Erythroblast (primary cell): ENCODE results near the gene TP53BP2.

Source experiments
- GATA1 ChIP-seq: IDR thresholded peaks from 2 replicates; pipeline ENCODE4 v1.6.1; 2011; ENCODE audit warnings: low read depth, mild to moderate bottlenecking, control low read depth, low read length, moderate library complexity
- POLR2A ChIP-seq: IDR thresholded peaks from 2 replicates; pipeline ENCODE4 v1.6.1; 2011; ENCODE audit warnings: mild to moderate bottlenecking, low read length

DNA sequence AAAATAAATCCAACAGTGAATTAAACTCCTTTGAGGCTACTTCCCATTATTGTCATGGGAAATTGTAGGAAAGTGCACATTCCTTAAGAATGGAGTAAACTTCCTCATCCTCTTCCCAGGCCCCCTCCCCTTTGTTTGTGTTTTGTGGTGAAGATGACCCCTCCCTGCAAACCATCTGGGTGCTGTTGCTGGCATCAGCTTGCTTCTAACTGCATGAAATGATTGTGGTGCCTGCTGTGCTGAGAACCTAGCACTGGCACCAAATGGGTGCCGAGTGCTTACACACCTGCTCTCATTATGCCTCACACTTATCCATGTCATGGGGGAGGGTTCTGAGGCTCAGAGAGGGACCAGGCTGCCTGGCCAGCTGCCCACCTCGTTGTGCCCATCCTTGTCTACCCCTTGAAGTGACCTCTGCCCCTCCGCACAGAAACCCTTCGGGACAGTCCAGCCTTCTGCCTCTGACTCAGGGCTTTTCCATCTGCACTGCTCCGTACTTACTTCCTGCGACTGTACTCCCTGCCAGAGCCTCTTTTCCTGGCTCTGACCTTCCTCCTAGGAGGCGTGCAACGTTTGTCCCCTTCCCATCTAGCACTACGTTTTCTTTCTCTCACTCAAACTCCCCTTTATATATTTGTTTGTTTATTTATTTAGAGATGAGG, 102.8 kb downstream of the TP53BP2 start:
- TF ChIP-seq POLR2A: no peak
- TF ChIP-seq GATA1: no peak
